ENCODE measurements around the gene CRKL. TPM values are rescaled to one million over a fixed set of nuclear protein-coding genes. Genes with fewer than 3 reads are reported as not detected.
A peak's percentile ranks its signal among the peaks of the same experiment; 100 is the strongest.

The CRKL gene
- total and polyA plus RNA-seq, 12 donors, result 15.6 to 69.1 (median 43.3) TPM

DNA sequence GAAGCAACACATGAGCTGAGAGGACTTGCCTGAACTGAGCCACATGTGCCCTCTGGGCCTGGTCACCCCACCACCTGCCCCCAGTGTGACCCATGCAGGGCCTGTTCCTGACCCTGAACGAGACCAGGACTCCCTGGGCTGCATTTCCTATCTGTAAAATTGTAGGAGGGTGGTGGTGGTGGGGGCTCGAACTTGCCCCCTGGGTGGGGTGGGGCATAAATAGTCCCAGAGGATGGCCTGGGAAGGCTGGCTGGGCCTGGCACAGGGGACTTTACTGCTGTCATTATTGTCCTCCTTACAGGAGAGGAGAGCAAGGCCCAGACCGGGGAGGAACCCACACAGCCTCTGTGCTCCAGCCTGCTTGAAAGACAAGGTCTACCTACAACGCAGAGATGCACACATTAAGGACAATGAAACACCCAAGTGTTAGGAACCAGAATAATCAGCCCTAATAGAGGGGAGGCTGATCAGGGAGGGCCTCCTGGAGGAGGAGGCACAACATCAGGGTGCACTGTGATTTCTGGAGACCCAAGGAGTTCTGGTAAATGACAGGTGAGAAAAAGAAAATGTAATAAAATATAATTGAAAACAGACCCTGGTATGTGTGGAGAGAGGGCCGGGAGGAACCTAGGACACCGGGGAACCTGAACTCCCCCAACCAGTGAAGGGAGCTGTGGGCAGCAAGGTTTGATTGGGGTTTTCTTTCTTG lies 47.0 kb downstream of the CRKL start:
- no peak overlapping the region for H3K27ac ChIP-seq
- no peaks in the 10 kb centered on the region for H3K27me3 ChIP-seq
- intact Hi-C loops (cut with DNase I), result no loop called here
- no peaks in the 10 kb centered on the region for H3K9me3 ChIP-seq (replicated peaks in 1 of 3)
- TF ChIP-seq, protein P1, sequence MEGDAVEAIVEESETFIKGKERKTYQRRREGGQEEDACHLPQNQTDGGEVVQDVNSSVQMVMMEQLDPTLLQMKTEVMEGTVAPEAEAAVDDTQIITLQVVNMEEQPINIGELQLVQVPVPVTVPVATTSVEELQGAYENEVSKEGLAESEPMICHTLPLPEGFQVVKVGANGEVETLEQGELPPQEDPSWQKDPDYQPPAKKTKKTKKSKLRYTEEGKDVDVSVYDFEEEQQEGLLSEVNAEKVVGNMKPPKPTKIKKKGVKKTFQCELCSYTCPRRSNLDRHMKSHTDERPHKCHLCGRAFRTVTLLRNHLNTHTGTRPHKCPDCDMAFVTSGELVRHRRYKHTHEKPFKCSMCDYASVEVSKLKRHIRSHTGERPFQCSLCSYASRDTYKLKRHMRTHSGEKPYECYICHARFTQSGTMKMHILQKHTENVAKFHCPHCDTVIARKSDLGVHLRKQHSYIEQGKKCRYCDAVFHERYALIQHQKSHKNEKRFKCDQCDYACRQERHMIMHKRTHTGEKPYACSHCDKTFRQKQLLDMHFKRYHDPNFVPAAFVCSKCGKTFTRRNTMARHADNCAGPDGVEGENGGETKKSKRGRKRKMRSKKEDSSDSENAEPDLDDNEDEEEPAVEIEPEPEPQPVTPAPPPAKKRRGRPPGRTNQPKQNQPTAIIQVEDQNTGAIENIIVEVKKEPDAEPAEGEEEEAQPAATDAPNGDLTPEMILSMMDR (IDR thresholded peaks at IDR 0.05), result no peak
- no peak for TF ChIP-seq POLR2A (IDR thresholded peaks at IDR 0.05)
- peaks cover 6 to 9% of the 10 kb centered on the region in 2 donors for H3K4me1 ChIP-seq (replicated peaks in 1 of 2)
- WGBS, 4 donors, result 50 to 65% (median 60%) methylated on average over 5 to 6 of the region's 6 CpGs
- no peaks in the 10 kb centered on the region for H3K36me3 ChIP-seq (replicated peaks in 1 of 2)
- peak overlapping the region in 1 of 4 donors; percentile 65 for H3K4me3 ChIP-seq
- DNase-seq, result no peak

DNA sequence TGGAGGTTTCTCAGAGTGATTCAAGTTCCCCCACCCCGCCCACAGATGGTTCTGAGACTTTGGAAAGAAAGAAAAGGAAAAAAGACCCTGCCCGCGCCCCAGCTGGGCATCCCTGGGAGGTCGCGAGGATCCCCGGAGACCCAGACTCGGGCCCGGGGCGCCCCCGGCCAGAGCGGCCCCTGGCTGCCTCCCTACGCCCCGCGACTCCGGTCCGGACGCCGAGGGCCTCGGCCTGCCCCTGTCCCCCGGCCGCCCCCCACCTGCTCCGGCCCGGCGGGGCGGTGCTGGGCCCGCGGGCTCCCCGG lies 47.5 kb downstream of the CRKL start:
- no peaks in the 10 kb centered on the region for H3K36me3 ChIP-seq (replicated peaks in 1 of 2)
- no peaks in the 10 kb centered on the region for H3K9me3 ChIP-seq (replicated peaks in 1 of 3)
- H3K4me1 ChIP-seq (replicated peaks in 1 of 2), result peaks cover 6 to 9% of the 10 kb centered on the region in 2 donors
- no peak overlapping the region for H3K27ac ChIP-seq
- H3K27me3 ChIP-seq, result no peaks in the 10 kb centered on the region
- peak overlapping the region in 1 of 4 donors; percentile 65 for H3K4me3 ChIP-seq
- 2 to 9% (median 2%) methylated on average over 6 to 28 of the region's 28 CpGs; no CpG with 5 or more reads in 1 of the 4 donors for WGBS, 4 donors
- intact Hi-C loops (cut with DNase I), result no loop called here
- TF ChIP-seq POLR2A (IDR thresholded peaks at IDR 0.05), result no peak
- TF ChIP-seq, protein P1 (IDR thresholded peaks at IDR 0.05), result no peak
- no peak for DNase-seq

DNA sequence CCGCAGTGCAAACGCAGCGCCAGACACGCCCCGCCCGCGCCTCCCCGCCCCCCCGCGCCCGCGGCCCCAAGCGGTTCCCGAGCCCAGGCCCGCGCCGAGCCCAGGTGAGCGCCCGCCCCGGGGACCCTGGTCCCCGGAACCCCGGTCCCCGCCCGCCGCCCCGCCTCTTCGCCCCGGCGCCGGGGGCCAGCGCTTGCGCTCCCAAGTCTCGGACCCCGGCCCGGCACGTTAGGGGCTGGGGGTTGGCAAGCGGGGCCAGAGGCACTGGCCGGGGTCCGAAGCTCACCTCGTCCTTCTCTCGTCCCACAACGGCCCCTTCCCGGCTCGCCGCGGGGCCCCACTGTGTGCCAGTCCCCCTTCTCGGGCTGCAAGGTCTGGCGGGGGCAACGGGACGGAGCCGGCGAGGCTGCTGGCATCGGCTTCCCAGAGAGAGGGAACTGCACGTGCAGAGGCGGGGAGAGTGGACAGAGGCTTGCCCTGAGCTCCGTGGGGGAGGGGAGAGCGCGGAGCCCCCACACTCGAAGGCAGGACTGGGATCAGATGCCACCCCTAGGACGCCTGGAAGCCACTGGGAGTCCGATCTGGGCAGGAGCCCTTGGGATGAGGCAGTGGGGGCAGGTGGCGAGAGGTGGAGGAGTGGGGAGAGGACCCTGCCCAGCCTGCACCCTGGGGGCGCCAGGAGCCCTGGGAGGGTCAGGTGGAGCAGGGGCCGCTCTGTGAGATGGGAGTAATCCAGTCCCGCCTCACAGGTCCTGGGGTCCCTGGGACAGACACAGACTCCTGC lies 48.1 kb downstream of the CRKL start:
- no peak overlapping the region for H3K27ac ChIP-seq
- H3K9me3 ChIP-seq (replicated peaks in 1 of 3), result no peaks in the 10 kb centered on the region
- peaks cover 6 to 9% of the 10 kb centered on the region in 2 donors for H3K4me1 ChIP-seq (replicated peaks in 1 of 2)
- H3K27me3 ChIP-seq, result no peaks in the 10 kb centered on the region
- H3K4me3 ChIP-seq, result peak overlapping the region in 1 of 4 donors; percentile 65
- 10 to 19% (median 13%) methylated on average over 5 to 59 of the region's 65 CpGs for WGBS, 4 donors
- H3K36me3 ChIP-seq (replicated peaks in 1 of 2), result no peaks in the 10 kb centered on the region
- DNase-seq, result no peak
- TF ChIP-seq POLR2A (IDR thresholded peaks at IDR 0.05), result no peak
- TF ChIP-seq, protein P1 (IDR thresholded peaks at IDR 0.05), result no peak
- intact Hi-C loops (cut with DNase I), result no loop called here

DNA sequence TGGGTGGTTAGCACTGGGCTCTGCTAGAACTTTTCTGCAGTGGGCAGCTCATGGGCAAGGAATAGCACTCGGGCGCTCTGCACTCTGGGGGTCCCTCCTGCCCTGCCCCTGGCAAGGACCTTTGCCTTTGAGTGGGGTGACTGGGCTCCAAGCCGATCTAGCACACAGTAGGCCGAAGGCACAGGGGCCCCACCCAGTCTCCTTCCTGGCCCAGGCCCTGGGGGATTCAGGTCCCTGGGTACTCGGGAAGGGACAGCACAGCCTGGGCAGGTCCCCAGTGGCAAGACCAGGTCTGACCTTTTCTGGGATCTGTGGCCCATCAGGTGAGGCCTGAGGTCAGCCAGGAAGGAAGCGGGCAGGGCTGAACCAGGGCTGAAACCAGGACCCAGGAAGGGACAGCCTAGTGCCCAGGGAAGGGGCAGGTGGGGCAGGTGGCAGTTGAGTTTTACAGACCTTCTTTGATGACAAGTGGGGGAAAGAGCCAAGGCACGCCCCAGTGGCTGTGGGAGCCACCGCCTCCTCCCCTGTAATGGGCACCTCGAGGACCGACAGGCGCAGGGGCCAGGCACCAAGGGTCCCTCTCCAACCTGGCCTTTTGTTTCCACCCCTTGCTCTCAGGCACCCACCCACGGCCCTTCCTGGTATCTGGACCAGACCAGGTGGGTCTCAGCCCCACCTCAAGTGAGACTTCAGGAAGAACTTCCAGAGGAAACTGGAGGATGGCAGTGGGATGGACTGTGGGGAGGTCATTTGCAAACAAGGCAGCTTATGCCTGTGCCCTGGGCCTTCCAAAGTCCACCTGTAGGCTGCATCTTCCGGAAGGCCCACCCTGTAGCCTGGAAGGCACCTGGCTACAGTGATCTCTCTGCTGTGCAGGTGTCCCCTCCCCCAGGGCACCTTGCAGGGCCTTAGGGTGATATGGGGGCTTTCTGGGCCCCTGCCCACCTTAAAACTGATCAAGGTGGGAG lies 49.0 kb downstream of the CRKL start:
- no peak overlapping the region for H3K4me3 ChIP-seq
- 87 to 93% (median 91%) methylated on average over 7 to 13 of the region's 13 CpGs for WGBS, 4 donors
- TF ChIP-seq, protein P1 (IDR thresholded peaks at IDR 0.05), result no peak
- TF ChIP-seq POLR2A (IDR thresholded peaks at IDR 0.05), result no peak

More for the DNA sequence above, 49.0 kb downstream of the CRKL start:
- intact Hi-C loops (cut with DNase I), result no loop called here
- no peak for DNase-seq
- H3K36me3 ChIP-seq (replicated peaks in 1 of 2), result no peaks in the 10 kb centered on the region
- no peaks in the 10 kb centered on the region for H3K27me3 ChIP-seq
- H3K4me1 ChIP-seq (replicated peaks in 1 of 2), result peaks cover 6 to 9% of the 10 kb centered on the region in 2 donors
- no peak overlapping the region for H3K27ac ChIP-seq
- H3K9me3 ChIP-seq (replicated peaks in 1 of 3), result no peaks in the 10 kb centered on the region

Measured in adrenal gland (tissue), 12 donors.